Cardiac fibroblast (primary cell): ENCODE results near the gene DNAJC5.
A peak's percentile ranks its signal among the peaks of the same experiment; 100 is the strongest.

Experiments
- DNase-seq, 2 donors: peaks; one replicate each; pipeline versions ENCODE4 v3.0.0 to v3.0.0-alpha.2; 2010; ENCODE audit warnings: low read depth in 2 of 2
- H3K4me3 ChIP-seq, 2 donors: replicated peaks in 1 of 2; 1 replicate in 1 of 2; 2 replicates in 1 of 2; pipeline ENCODE4 v1.5.1; 2011; ENCODE audit warnings: low read depth in 2 of 2, low read length in 2 of 2, mild to moderate bottlenecking in 2 of 2, moderate library complexity in 1 of 2
- TF ChIP-seq, protein P1 (sequence below): IDR thresholded peaks from one replicate; pipeline ENCODE4 v1.5.1; 2011; ENCODE audit warnings: low read depth, mild to moderate bottlenecking, low read length, inconsistent platforms

DNAJC5 gene

DNA sequence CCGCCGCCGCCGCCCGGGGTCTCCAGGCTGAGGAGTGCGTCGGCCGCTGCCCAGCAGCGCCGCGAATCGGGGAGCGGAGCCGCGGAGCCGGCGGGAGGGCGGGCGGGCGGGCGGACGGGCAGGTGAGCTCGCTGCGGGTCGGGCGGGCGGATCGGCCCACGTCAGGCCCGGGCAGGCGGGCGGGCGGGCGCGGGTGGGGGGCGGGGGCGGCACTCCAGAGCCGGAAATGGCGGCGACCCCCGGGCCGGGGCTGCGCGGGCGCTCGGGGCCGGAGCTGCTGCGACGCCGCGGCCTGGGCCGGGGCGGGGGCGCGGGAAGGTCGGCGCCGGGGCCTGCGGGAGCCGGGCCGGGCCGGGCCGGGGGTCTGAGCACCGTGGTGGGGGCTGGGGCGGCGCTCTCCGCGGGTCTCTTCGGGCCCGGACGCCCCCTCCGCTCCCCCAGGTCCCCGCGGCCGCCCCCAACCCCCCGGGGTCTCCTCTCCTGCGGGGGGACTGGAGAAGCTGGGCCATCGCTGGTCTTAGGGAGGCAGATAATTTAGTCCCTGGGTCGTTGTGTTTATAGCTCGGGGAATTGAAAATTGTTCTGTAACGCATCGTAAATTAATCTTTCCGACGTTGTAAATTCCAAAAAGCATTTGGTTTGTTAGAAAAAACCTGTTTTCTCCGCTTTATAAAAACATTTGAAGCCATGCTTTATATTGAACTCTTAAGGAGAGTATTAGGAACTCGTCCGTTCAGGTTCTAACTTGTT is 451 bp downstream of the DNAJC5 start:
- H3K4me3 ChIP-seq = peak overlapping the region; percentile 61 to 69
- TF ChIP-seq, protein P1, sequence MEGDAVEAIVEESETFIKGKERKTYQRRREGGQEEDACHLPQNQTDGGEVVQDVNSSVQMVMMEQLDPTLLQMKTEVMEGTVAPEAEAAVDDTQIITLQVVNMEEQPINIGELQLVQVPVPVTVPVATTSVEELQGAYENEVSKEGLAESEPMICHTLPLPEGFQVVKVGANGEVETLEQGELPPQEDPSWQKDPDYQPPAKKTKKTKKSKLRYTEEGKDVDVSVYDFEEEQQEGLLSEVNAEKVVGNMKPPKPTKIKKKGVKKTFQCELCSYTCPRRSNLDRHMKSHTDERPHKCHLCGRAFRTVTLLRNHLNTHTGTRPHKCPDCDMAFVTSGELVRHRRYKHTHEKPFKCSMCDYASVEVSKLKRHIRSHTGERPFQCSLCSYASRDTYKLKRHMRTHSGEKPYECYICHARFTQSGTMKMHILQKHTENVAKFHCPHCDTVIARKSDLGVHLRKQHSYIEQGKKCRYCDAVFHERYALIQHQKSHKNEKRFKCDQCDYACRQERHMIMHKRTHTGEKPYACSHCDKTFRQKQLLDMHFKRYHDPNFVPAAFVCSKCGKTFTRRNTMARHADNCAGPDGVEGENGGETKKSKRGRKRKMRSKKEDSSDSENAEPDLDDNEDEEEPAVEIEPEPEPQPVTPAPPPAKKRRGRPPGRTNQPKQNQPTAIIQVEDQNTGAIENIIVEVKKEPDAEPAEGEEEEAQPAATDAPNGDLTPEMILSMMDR = no peak
- DNase-seq = no peak

DNA sequence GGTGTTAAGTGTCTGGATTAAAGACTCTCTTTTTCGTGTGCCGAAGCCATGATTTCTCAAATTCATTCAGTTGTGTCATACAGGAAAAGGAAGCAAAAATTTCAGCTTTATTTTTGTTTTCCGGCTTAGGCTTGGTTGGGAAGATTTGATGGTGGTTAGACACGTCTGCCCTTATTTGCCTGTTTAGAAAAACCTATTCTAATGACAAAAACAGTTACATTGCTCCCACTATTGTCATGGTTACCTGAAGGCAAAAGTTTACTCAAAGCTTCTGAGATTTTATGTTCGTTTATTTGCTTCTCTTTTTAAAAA is 982 bp downstream of the DNAJC5 start:
- DNase-seq = peak; percentile 27 to 33
- peak overlapping the region; percentile 61 to 69 for H3K4me3 ChIP-seq
- TF ChIP-seq, protein P1 = no peak

DNA sequence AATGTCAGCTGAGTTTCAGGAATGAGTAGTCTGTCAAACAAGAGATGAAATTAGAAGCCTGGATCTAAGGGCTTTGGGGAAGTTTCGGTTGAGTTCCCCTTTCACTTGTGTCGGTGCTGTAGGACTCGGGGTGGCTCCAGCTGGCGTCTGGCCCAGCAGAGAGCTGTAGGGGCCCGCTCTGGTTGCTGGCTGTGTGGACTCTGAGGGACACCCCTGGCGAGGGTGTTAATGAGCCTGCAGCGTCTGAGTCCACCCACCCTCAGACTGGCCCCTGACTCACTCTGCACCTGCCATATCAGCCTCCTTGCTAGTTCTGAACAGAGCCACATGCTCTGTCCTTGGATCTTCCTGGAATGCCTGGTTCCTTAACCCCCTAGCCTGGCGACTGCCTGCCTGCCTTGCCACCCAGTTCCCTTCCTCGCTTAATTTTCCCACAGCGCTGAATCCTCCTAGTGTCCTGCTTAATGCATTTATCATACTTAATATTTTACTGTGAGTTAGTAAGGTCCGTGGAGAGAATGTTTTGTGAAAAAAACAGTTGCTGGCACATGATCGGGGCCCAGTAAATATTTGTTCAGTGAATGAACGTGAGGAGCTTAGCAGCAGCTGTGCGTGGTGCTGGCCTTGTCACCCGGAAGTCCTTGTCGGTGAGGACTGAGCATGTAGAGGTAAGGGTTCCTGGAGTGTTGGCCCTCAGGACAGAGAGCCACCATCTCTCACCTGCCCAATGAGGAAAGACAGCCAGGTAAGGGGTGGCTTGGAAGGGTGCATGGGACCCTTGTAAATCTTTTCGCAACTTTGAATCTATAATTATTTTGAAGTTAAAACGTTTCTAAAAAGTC is 1.6 kb downstream of the DNAJC5 start:
- TF ChIP-seq, protein P1 = no peak
- H3K4me3 ChIP-seq = peak overlapping the region; percentile 61 to 69
- DNase-seq = peak; percentile 20 to 22

DNA sequence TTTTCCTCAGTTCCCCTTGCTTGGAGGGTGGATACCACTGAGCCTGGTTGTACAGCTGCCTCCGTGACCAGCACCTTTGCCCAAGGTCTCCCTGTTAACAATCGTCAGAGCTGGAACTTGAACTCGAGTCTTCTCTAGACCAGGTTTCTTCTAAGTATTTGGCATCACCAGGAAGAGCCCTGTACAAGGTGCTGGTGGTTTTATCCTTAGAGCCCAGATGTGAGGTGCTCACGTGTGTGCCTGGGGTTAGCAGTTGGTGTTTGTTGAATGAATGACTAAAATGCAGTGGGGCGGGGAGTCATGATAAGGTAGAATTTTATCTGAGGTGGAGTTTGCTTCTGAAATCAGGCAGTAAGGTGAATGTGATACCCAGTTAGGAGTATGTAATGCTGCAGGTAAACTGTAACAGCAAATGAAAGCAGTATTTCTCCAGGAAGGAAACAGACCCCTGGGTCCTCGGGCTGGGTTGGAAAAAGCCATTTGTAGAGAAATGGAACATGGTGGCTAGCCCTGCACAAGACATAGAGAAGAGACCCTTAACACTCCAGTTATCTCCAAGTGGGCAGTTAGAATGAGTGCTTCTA is 3.1 kb downstream of the DNAJC5 start:
- DNase-seq = no peak
- no peak overlapping the region for H3K4me3 ChIP-seq
- TF ChIP-seq, protein P1 = no peak

DNA sequence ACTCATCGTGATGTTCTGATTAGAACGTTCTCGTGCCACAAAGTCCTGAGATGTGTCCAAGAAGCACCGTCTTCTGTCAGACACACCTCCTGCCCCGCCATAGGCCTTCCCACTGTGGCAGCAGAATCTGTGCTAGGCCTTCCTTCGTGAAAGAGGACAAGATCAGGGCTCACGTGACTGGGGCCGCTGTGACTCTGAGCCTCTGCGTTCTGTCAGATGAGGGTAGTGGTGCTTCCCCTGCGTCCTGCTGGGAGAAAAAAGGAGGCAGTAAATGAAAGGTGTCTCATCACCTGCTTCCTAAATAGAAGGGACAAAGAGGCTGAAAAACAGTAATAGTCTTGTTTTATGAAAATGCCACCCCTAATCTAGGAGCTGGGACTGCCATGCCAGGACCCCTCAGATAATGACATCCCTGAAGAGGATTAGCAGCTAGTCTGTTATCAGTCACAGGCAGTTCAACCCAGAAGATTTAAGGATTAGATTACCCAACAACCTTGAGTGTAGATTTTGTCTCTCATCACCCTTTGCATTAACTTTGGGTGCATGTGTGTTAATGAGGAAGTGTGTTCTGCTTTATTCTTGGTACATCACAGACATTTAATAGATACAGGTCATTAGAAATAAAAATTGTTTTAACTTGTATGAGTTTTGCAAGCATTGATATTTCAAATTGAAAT is 4.1 kb downstream of the DNAJC5 start:
- H3K4me3 ChIP-seq = no peak overlapping the region
- DNase-seq = no peak

DNA sequence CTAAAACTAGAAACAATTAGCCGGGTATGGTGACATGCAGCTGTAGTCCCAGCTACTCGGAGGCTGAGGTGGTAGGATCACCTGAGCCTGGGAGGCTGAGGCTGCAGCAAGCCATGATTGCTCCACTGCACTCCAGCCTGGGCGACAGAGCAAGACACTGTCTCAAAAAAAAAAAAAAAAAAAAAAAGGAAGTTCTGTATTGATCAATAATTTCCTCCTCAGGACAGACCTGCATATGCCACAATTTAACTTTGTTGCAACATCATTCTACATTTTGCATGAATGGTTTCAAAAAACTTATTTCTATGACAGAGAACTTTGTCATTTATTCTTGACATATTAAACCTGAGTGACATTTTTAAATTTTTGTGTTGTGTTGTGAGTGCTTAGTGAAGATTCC is 5.5 kb downstream of the DNAJC5 start:
- TF ChIP-seq, protein P1 = no peak
- no peak overlapping the region for H3K4me3 ChIP-seq
- DNase-seq = no peak

More for the DNA sequence above, 4.1 kb downstream of the DNAJC5 start:
- TF ChIP-seq, protein P1 = no peak
